Upper lobe of right lung (tissue), 1 donor: Measurements from ENCODE around the gene KCTD13. TPM values are rescaled to one million over a fixed set of nuclear protein-coding genes. Genes with fewer than 3 reads are reported as not detected.
"Not testable (repeated sequence)": the region's sequence is repeated elsewhere in the genome, so short reads cannot be mapped to it uniquely, and the experiment has no call there.

Source experiments
- ATAC-seq: fragments of 200-7000 bp; cut with Tn5 transposase; one replicate; pipeline ENCODE4 v1.9.1; 2020; ENCODE audit warnings: mild to moderate bottlenecking, moderate library complexity
- DNase-seq: peaks from one replicate; pipeline ENCODE4 v3.0.0-alpha.2; 2020
- H3K27ac ChIP-seq: fragments of 200-600 bp; one replicate; pipeline ENCODE4 v1.8.0; 2022
- H3K27me3 ChIP-seq: fragments of 200-600 bp; one replicate; pipeline ENCODE4 v1.8.0; 2022; ENCODE audit warnings: mild to moderate bottlenecking
- H3K36me3 ChIP-seq: fragments of 200-600 bp; one replicate; pipeline ENCODE4 v1.8.0; 2022
- H3K4me1 ChIP-seq: fragments of 200-600 bp; one replicate; pipeline ENCODE4 v1.8.0; 2022
- H3K4me3 ChIP-seq: fragments of 200-600 bp; one replicate; pipeline ENCODE4 v1.8.0; 2022; ENCODE audit warnings: mild to moderate bottlenecking
- H3K9me3 ChIP-seq: fragments of 200-600 bp; one replicate; pipeline ENCODE4 v1.8.0; 2022
- CTCF ChIP-seq: fragments of 200-600 bp; IDR thresholded peaks from one replicate; pipeline ENCODE4 v1.8.0; 2022; ENCODE audit warnings: antibody characterized with exemption
- intact Hi-C: fragments of 100-400 bp; cut with DNase I; formaldehyde crosslinking; loops from one replicate; pipeline ENCODE4 v1.11.0; 2022
- total RNA-seq: library from RNA; stranded (reverse); fragmentation: NEBNext Ultra II Directional; extraction: Animal tissue kit (Norgen Biotek cat#: 25700); gene quantifications from one replicate; pipeline ENCODE4 v1.2.1, GENCODE V29; 2021
- donor health status: DM: no; HTN: yes; CAD: no; lungs with severe emphysema.

The KCTD13 gene
- total RNA-seq, 1 donor from 2014 or later, result 23.5 TPM

- Histone ChIP-seq H3K27me3 (peaks cover 3% of the 10 kb centered on the region), H3K4me1 (no peaks in the 10 kb centered on the region), H3K9me3 (no peaks in the 10 kb centered on the region), H3K36me3 (no peaks in the 10 kb centered on the region), H3K27ac (no peak overlapping the region), H3K4me3 (no peak overlapping the region)
- peak; percentile 83 for ATAC-seq
- intact Hi-C loops, result no loop called here
- TF ChIP-seq CTCF, result no peak
- no peak for DNase-seq
These were observed 34.2 kb downstream of the KCTD13 start for GRCh38 chr16:29891525-29892457.

- H3K27me3 ChIP-seq, H3K36me3 ChIP-seq, ATAC-seq, H3K4me1 ChIP-seq, H3K27ac ChIP-seq, intact Hi-C loops, H3K9me3 ChIP-seq, H3K4me3 ChIP-seq, DNase-seq: not testable (repeated sequence)
These were observed 36.7 kb downstream of the KCTD13 start for GRCh38 chr16:29889372-29889771.

GRCh38 chr16:29883987-29884386, 42.0 kb downstream of the KCTD13 start:
- H3K4me3 ChIP-seq, result no peak overlapping the region
- no peaks in the 10 kb centered on the region for H3K27me3 ChIP-seq
- no peak for ATAC-seq
- no peaks in the 10 kb centered on the region for H3K9me3 ChIP-seq
- no peak for TF ChIP-seq CTCF
- H3K4me1 ChIP-seq, result no peaks in the 10 kb centered on the region
- no peaks in the 10 kb centered on the region for H3K36me3 ChIP-seq
- intact Hi-C loops, result no loop called here
- no peak for DNase-seq
- H3K27ac ChIP-seq, result no peak overlapping the region

GRCh38 chr16:29881050-29881449, 45.0 kb downstream of the KCTD13 start:
- Histone ChIP-seq H3K36me3 (no peaks in the 10 kb centered on the region), H3K27me3 (peaks cover 21% of the 10 kb centered on the region), H3K9me3 (no peaks in the 10 kb centered on the region), H3K4me3 (no peak overlapping the region), H3K27ac (no peak overlapping the region), H3K4me1 (peaks cover 7% of the 10 kb centered on the region)
- TF ChIP-seq CTCF, result no peak
- no peak for DNase-seq
- intact Hi-C loops, result no loop called here
- no peak for ATAC-seq

GRCh38 chr16:29878172-29878571, 47.9 kb downstream of the KCTD13 start:
- DNase-seq (no peak), ATAC-seq (no peak)
- intact Hi-C loops, result no loop called here
- Histone ChIP-seq H3K4me1 (peaks cover 7% of the 10 kb centered on the region), H3K9me3 (no peaks in the 10 kb centered on the region), H3K36me3 (no peaks in the 10 kb centered on the region), H3K4me3 (no peak overlapping the region), H3K27me3 (peaks cover 21% of the 10 kb centered on the region), H3K27ac (no peak overlapping the region)
- TF ChIP-seq CTCF, result no peak

- H3K9me3 ChIP-seq, result no peaks in the 10 kb centered on the region
- peaks cover 7% of the 10 kb centered on the region for H3K4me1 ChIP-seq
- no peak for TF ChIP-seq CTCF
- H3K27me3 ChIP-seq, result peaks cover 21% of the 10 kb centered on the region
- intact Hi-C loops, result no loop called here
- ATAC-seq (peak; percentile 89), DNase-seq (peak; percentile 82)
- no peak overlapping the region for H3K4me3 ChIP-seq
- no peak overlapping the region for H3K27ac ChIP-seq
- H3K36me3 ChIP-seq, result no peaks in the 10 kb centered on the region
These were observed 48.6 kb downstream of the KCTD13 start for GRCh38 chr16:29877266-29877961.
